ENCODE measurements around the gene SEPTIN11.

The SEPTIN11 gene

DNA sequence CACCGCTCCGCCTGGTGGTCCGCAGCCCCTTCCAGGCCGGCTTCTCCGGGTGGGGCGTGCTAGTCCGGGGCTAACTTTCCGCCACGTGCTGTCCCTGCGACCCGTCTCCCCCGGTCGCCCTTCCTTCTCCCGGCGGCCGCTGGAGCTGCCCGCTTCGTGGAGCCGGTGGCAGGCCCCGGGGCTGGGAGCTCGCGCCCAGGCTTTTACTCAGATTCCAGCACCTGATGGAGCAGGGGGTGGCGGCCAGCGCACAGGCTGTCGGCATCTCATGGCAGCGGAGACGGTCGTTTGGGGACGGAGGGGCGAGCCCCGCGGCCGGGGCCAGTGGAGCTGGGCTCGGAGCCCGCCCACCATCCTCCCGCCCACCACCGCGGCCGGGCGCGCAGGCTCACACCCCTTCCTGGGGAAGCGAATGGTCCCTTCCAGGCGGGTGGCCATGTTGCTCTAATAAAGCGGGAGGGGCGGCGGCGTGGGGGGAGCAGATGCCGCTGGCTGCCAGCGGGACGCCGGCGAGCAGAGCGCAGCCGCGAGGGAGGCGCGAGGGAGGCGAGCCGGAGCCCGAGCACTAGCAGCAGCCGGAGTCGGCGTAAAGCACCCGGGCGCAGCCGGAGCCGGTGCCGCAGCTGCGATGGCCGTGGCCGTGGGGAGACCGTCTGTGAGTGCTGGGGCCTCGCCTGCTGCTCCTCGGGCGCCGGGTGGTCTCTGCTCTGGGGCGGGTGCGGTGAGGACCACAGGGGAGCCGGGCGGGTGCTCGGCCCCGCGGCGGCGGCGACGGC, at the start of gene SEPTIN11:
TSS of gene SEPTIN11 (plus strand) at position 477 of the 776 bp plus-strand sequence. CDS start at position 629, 152 bp downstream.
- Histone ChIP-seq H3K4me3 (ENCODE audit: low read length) (peak within 1 kb of the TSS; percentile 66), H3K36me3 (ENCODE audit: control insufficient read depth, insufficient read depth, low read length) (no peaks in the 10 kb centered on the region), H3K27me3 (ENCODE audit: control insufficient read depth, insufficient read depth, low read length) (no peaks in the 10 kb centered on the region), H3K4me1 (ENCODE audit: control insufficient read depth, insufficient read depth, low read length) (no peaks in the 10 kb centered on the region), H3K9me3 (ENCODE audit: control insufficient read depth, insufficient read depth, low read length) (no peaks in the 10 kb centered on the region), H3K27ac (ENCODE audit: low read length) (no peak within 1 kb of the TSS)
- WGBS (ENCODE audit: insufficient coverage, insufficient read length), result no CpG with 5 or more reads among the region's 87 CpGs
- peak; percentile 68 for DNase-seq (ENCODE audit: low read depth, low spot score)

DNA sequence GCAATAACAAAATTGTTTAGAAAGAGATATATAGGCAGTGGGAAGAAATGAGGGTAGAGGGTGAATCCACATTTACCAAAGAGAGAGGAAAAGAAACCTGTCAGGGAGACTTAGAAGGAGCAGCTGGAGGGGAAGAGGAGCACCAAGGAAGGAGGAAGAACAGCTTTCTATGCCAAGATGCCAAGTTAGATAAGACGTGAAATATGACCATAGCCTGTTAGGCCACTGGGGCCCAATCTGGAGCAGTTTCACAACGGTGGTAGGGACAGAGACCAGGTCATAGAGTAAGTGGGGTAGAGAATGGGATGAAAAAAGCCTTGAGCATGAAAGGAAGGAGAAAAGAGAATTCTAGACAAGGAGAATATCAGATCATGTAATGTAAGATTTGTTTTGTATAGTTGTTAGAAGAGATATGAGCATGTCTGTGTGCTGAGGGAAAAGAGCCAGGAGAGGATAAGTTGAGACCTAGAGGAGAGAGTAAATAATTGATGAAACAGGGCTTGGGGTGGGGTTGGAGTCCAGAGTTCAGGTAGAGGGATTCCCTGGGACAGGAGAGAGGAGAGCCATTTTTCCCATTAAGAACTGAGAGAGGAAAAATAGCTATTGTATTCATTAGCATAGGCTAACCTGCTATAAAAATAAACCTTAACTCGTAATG, 47.2 kb upstream of the SEPTIN11 start:
- Histone ChIP-seq H3K36me3 (ENCODE audit: control insufficient read depth, insufficient read depth, low read length) (no peaks in the 10 kb centered on the region), H3K9me3 (ENCODE audit: control insufficient read depth, insufficient read depth, low read length) (no peaks in the 10 kb centered on the region), H3K4me1 (ENCODE audit: control insufficient read depth, insufficient read depth, low read length) (no peaks in the 10 kb centered on the region), H3K27ac (ENCODE audit: low read length) (no peak overlapping the region), H3K4me3 (ENCODE audit: low read length) (no peak overlapping the region), H3K27me3 (ENCODE audit: control insufficient read depth, insufficient read depth, low read length) (peaks cover 9% of the 10 kb centered on the region; the same call in 1 of the 2 replicates)
- no CpG with 5 or more reads among the region's 3 CpGs for WGBS (ENCODE audit: insufficient coverage, insufficient read length)
- DNase-seq (ENCODE audit: low read depth, low spot score), result no peak

DNA sequence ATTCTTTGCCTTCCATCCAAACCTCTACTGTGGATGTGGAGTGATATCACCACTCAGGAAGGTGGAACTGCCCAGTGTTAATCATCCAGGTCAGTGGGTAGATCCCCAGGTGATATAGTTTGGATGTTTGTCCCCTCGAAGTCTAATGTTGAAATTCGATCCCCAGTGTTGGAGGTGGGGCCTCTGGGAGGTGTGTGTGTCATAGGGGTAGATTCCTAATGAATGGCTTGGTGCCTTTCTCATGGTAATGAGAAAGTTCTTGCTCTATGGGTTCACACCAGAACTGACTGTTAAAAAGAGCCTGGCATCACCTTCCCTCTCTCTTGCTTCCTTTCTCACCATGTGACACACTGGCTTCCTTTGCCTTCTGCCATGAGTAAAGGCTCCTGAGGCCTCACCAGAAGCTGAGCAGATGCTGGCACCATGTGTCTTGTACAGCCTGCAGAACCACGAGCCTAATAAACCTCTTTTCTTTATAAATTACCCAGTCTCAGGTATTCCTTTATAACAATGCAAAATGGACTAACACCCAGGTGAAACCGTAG, 44.8 kb upstream of the SEPTIN11 start:
- Histone ChIP-seq H3K27ac (ENCODE audit: low read length) (no peak overlapping the region), H3K27me3 (ENCODE audit: control insufficient read depth, insufficient read depth, low read length) (no peaks in the 10 kb centered on the region), H3K4me3 (ENCODE audit: low read length) (no peak overlapping the region), H3K4me1 (ENCODE audit: control insufficient read depth, insufficient read depth, low read length) (no peaks in the 10 kb centered on the region), H3K36me3 (ENCODE audit: control insufficient read depth, insufficient read depth, low read length) (no peaks in the 10 kb centered on the region), H3K9me3 (ENCODE audit: control insufficient read depth, insufficient read depth, low read length) (no peaks in the 10 kb centered on the region)
- no peak for DNase-seq (ENCODE audit: low read depth, low spot score)
- no CpG with 5 or more reads among the region's 4 CpGs for WGBS (ENCODE audit: insufficient coverage, insufficient read length)

DNA sequence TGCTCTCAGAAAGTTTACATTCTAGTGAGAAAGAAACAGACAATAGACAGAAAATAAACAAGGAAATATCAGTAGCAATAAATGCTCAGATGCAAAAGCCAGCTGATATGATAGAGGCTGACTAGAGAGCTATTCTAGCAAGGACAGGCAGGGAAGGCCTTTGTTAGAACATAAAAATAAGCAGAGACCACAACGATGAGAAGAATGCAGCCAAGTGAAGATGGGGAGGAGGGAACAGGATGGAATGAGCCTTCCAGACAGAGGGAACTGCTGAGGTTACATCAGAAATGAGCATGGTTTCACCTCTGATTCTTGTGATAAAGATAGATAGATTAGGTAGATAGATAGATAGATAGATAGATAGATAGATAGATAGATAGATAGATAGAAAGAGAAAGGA, 44.0 kb upstream of the SEPTIN11 start:
- H3K9me3 ChIP-seq (ENCODE audit: control insufficient read depth, insufficient read depth, low read length), result no peaks in the 10 kb centered on the region
- H3K4me1 ChIP-seq (ENCODE audit: control insufficient read depth, insufficient read depth, low read length), result no peaks in the 10 kb centered on the region
- WGBS (ENCODE audit: insufficient coverage, insufficient read length), result no CpG with 5 or more reads among the region's 1 CpG
- H3K27ac ChIP-seq (ENCODE audit: low read length), result no peak overlapping the region
- DNase-seq (ENCODE audit: low read depth, low spot score), result no peak
- H3K27me3 ChIP-seq (ENCODE audit: control insufficient read depth, insufficient read depth, low read length), result no peaks in the 10 kb centered on the region
- H3K4me3 ChIP-seq (ENCODE audit: low read length), result no peak overlapping the region
- no peaks in the 10 kb centered on the region for H3K36me3 ChIP-seq (ENCODE audit: control insufficient read depth, insufficient read depth, low read length)

DNA sequence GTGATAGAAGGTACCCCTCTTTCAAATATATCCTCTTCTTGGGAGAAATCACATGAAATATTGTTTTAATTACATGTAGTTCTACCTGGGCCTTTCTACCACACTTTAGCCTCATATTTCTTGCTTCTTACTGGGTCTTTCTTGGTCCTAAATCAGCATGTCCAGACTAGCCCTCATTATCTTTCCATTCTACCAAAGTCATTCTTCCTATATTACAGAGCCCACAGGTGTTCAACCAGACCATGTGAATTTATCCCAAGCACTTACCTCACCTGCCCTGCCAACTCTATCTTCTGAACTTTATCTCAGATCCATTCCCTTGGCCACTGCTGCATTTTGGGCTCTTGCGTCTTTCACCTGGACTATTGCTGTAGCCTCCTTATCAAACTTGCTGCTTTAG, 39.8 kb upstream of the SEPTIN11 start:
- no peaks in the 10 kb centered on the region for H3K27me3 ChIP-seq (ENCODE audit: control insufficient read depth, insufficient read depth, low read length)
- no peaks in the 10 kb centered on the region for H3K36me3 ChIP-seq (ENCODE audit: control insufficient read depth, insufficient read depth, low read length)
- no peak for DNase-seq (ENCODE audit: low read depth, low spot score)
- H3K4me3 ChIP-seq (ENCODE audit: low read length), result no peak overlapping the region
- H3K4me1 ChIP-seq (ENCODE audit: control insufficient read depth, insufficient read depth, low read length), result no peaks in the 10 kb centered on the region
- H3K27ac ChIP-seq (ENCODE audit: low read length), result no peak overlapping the region
- WGBS (ENCODE audit: insufficient coverage, insufficient read length), result no CpG with 5 or more reads among the region's 1 CpG
- no peaks in the 10 kb centered on the region for H3K9me3 ChIP-seq (ENCODE audit: control insufficient read depth, insufficient read depth, low read length)

DNA sequence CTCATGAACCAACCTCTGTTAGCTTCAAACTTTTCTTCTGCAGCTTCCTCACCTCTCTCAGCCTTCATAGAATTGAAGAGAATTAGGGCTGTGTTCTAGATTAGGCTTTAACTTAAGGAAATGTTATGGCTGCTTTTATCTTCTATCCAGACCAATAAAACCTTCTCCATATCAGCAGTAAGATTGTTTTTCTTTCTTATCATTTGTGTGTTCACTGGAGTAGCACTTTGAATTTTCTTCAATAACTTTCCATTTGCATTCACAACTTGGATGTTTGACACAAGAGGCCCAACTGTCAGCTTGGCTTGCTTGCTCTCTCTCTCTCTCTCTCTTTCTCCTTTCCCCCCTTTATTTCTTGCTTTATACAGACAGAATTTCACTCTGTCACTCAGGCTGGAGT, 28.8 kb upstream of the SEPTIN11 start:
- no peak overlapping the region for H3K4me3 ChIP-seq (ENCODE audit: low read length)
- H3K4me1 ChIP-seq (ENCODE audit: control insufficient read depth, insufficient read depth, low read length), result 0 out of 2 replicates have a peak, but pooled peaks cover 2% of the 10 kb centered on the region
- no peak for DNase-seq (ENCODE audit: low read depth, low spot score)
- H3K27ac ChIP-seq (ENCODE audit: low read length), result no peak overlapping the region
- H3K27me3 ChIP-seq (ENCODE audit: control insufficient read depth, insufficient read depth, low read length), result no peaks in the 10 kb centered on the region
- no peaks in the 10 kb centered on the region for H3K36me3 ChIP-seq (ENCODE audit: control insufficient read depth, insufficient read depth, low read length)
- no peaks in the 10 kb centered on the region for H3K9me3 ChIP-seq (ENCODE audit: control insufficient read depth, insufficient read depth, low read length)

DNA sequence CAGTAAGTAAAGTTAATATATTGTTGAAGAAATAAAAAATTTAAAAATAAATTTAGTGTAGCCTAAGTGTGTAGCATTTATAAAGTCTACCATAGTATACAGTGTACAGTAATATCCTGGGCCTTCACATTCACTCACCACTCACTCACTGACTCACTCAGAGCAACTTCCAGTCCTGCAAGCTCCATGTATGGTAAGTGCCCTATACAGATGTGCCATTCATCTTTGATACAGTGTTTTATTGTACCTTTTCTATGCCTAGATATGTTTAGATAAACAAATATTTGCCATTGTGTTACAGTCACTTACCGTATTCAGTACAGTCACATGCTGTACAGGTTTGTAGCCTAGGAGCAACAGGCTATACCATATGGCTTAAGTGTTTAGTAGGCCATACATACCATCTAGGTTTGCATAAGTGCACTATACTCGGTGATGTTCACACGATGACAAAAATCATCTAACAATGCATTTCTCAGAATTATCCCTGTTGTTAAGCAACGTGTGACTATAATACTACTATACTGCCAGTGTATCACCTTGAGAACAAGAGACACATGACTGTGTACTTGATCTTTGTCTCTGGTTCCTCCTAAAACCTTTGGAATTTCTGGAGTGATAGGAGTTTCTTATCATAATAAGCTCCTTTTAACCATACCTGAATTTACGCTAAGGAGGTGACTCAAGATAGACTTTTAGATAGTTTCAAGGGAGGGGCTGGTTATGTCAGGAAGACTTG, 25.8 kb upstream of the SEPTIN11 start:
- H3K4me1 ChIP-seq (ENCODE audit: control insufficient read depth, insufficient read depth, low read length), result 0 out of 2 replicates have a peak, but pooled peaks cover 2% of the 10 kb centered on the region
- WGBS (ENCODE audit: insufficient coverage, insufficient read length), result no CpG with 5 or more reads among the region's 5 CpGs
- no peak for DNase-seq (ENCODE audit: low read depth, low spot score)
- no peaks in the 10 kb centered on the region for H3K9me3 ChIP-seq (ENCODE audit: control insufficient read depth, insufficient read depth, low read length)
- no peaks in the 10 kb centered on the region for H3K27me3 ChIP-seq (ENCODE audit: control insufficient read depth, insufficient read depth, low read length)
- H3K27ac ChIP-seq (ENCODE audit: low read length), result no peak overlapping the region
- no peak overlapping the region for H3K4me3 ChIP-seq (ENCODE audit: low read length)
- no peaks in the 10 kb centered on the region for H3K36me3 ChIP-seq (ENCODE audit: control insufficient read depth, insufficient read depth, low read length)

DNA sequence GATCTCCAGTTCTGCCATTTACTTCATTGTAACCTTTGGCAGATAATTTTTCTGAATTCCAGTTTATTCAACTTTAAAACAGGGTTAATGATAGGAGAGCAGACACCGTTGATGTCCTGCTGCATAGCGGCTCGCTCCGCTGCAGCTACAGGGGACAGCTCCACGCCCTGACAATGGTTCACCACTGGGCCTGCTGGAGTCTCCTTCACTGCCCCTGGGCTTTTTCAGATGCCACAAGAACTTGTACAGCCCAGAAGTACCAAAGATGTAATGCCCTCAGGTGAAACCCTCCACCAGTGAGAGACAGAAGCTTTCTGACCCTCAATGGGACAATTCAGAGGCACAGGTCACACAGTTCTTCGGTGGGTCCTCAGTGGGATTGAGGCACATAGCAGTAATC, 22.7 kb upstream of the SEPTIN11 start:
- Histone ChIP-seq H3K9me3 (ENCODE audit: control insufficient read depth, insufficient read depth, low read length) (no peaks in the 10 kb centered on the region), H3K27me3 (ENCODE audit: control insufficient read depth, insufficient read depth, low read length) (no peaks in the 10 kb centered on the region), H3K4me1 (ENCODE audit: control insufficient read depth, insufficient read depth, low read length) (0 out of 2 replicates have a peak, but pooled peaks cover 2% of the 10 kb centered on the region), H3K27ac (ENCODE audit: low read length) (no peak overlapping the region), H3K4me3 (ENCODE audit: low read length) (no peak overlapping the region), H3K36me3 (ENCODE audit: control insufficient read depth, insufficient read depth, low read length) (no peaks in the 10 kb centered on the region)
- no CpG with 5 or more reads among the region's 6 CpGs for WGBS (ENCODE audit: insufficient coverage, insufficient read length)
- DNase-seq (ENCODE audit: low read depth, low spot score), result no peak

DNA sequence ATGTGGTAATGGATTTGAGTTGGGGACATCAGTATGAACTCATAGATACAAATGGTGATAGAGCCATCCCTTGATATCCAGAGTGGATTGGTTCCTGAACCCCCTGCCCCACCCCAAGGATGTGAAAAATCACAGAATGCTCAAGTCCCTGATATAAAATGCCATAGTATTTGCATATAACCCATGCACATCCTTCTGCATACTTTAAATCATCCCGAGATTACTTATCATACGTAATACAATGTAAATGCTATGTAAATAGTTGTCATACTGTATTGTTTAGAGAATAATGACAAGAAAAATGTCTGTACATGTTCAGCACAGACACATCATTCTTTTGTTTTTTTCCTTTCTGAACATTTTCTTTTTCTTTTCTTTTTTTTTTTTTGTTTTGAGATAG, 18.9 kb upstream of the SEPTIN11 start:
- no peak overlapping the region for H3K27ac ChIP-seq (ENCODE audit: low read length)
- no peaks in the 10 kb centered on the region for H3K36me3 ChIP-seq (ENCODE audit: control insufficient read depth, insufficient read depth, low read length)
- no peaks in the 10 kb centered on the region for H3K9me3 ChIP-seq (ENCODE audit: control insufficient read depth, insufficient read depth, low read length)
- H3K27me3 ChIP-seq (ENCODE audit: control insufficient read depth, insufficient read depth, low read length), result no peaks in the 10 kb centered on the region
- H3K4me3 ChIP-seq (ENCODE audit: low read length), result no peak overlapping the region
- DNase-seq (ENCODE audit: low read depth, low spot score), result no peak
- no peaks in the 10 kb centered on the region for H3K4me1 ChIP-seq (ENCODE audit: control insufficient read depth, insufficient read depth, low read length)
- WGBS (ENCODE audit: insufficient coverage, insufficient read length), result no CpG with 5 or more reads among the region's 2 CpGs

DNA sequence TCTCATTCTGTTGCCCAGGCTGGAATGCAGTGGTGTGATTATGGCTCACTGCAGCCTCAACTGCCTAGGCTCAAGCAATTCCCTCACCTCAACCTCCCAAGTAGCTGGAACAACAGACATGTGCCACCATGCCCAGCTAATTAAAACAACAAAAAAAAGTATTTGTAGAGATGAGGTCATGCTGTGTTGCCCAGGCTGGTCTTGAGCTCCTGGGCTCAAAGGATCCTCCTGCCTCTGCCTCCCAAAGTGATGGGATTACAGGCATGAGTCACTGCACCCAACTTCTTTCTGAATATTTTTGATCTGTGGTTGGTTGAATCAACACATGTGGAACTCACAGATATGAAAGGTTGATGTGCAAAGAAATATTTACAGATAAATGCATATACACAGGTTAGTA, 18.5 kb upstream of the SEPTIN11 start:
- Histone ChIP-seq H3K36me3 (ENCODE audit: control insufficient read depth, insufficient read depth, low read length) (no peaks in the 10 kb centered on the region), H3K4me1 (ENCODE audit: control insufficient read depth, insufficient read depth, low read length) (no peaks in the 10 kb centered on the region), H3K9me3 (ENCODE audit: control insufficient read depth, insufficient read depth, low read length) (no peaks in the 10 kb centered on the region), H3K27ac (ENCODE audit: low read length) (no peak overlapping the region), H3K4me3 (ENCODE audit: low read length) (no peak overlapping the region), H3K27me3 (ENCODE audit: control insufficient read depth, insufficient read depth, low read length) (no peaks in the 10 kb centered on the region)
- no peak for DNase-seq (ENCODE audit: low read depth, low spot score)
